ENCODE measurements around the gene VTN.
"Not testable (repeated sequence)": the region's sequence is repeated elsewhere in the genome, so short reads cannot be mapped to it uniquely, and the experiment has no call there.

VTN gene

GRCh38 chr17:28338769-28339212, 31.3 kb downstream of the VTN start:
- H3K27me3 ChIP-seq (ENCODE audit: control insufficient read depth, insufficient read depth, low read length); H3K9me3 ChIP-seq (ENCODE audit: control insufficient read depth, insufficient read depth, low read depth, low read length); H3K4me3 ChIP-seq (ENCODE audit: low read depth, low read length); H3K27ac ChIP-seq (ENCODE audit: low read depth, low read length); H3K9ac ChIP-seq (ENCODE audit: low read length): not testable (repeated sequence)
- Histone ChIP-seq H3K36me3 (ENCODE audit: control insufficient read depth, insufficient read depth, low read length) (peaks cover 50% of the 10 kb centered on the region), H3K4me1 (ENCODE audit: control insufficient read depth, insufficient read depth, low read length) (peaks cover 13% of the 10 kb centered on the region)

- H3K9me3 ChIP-seq (ENCODE audit: control insufficient read depth, insufficient read depth, low read depth, low read length) = no peaks in the 10 kb centered on the region
- H3K27me3 ChIP-seq (ENCODE audit: control insufficient read depth, insufficient read depth, low read length) = no peaks in the 10 kb centered on the region
- H3K4me1 ChIP-seq (ENCODE audit: control insufficient read depth, insufficient read depth, low read length) = peaks cover 13% of the 10 kb centered on the region
- peaks cover 46% of the 10 kb centered on the region for H3K36me3 ChIP-seq (ENCODE audit: control insufficient read depth, insufficient read depth, low read length)
- H3K9ac ChIP-seq (ENCODE audit: low read length) = no peak overlapping the region
- H3K27ac ChIP-seq (ENCODE audit: low read depth, low read length) = no peak overlapping the region
- H3K4me3 ChIP-seq (ENCODE audit: low read depth, low read length) = no peak overlapping the region
These were observed 31.9 kb downstream of the VTN start for GRCh38 chr17:28338056-28338768.

- H3K36me3 ChIP-seq (ENCODE audit: control insufficient read depth, insufficient read depth, low read length) = peaks cover 32% of the 10 kb centered on the region
- H3K9me3 ChIP-seq (ENCODE audit: control insufficient read depth, insufficient read depth, low read depth, low read length) = no peaks in the 10 kb centered on the region
- H3K27me3 ChIP-seq (ENCODE audit: control insufficient read depth, insufficient read depth, low read length) = no peaks in the 10 kb centered on the region
- peak overlapping the region; percentile 92 for H3K9ac ChIP-seq (ENCODE audit: low read length)
- H3K27ac ChIP-seq (ENCODE audit: low read depth, low read length) = peak overlapping the region; percentile 62
- peaks cover 13% of the 10 kb centered on the region for H3K4me1 ChIP-seq (ENCODE audit: control insufficient read depth, insufficient read depth, low read length)
- peak overlapping the region; percentile 93 for H3K4me3 ChIP-seq (ENCODE audit: low read depth, low read length)
These were observed 33.9 kb downstream of the VTN start for GRCh38 chr17:28335959-28336871.

- peaks cover 13% of the 10 kb centered on the region for H3K4me1 ChIP-seq (ENCODE audit: control insufficient read depth, insufficient read depth, low read length)
- H3K27ac ChIP-seq (ENCODE audit: low read depth, low read length) = peak within 1 kb of the TSS; percentile 62
- peaks cover 32% of the 10 kb centered on the region for H3K36me3 ChIP-seq (ENCODE audit: control insufficient read depth, insufficient read depth, low read length)
- peak within 1 kb of the TSS; percentile 93 for H3K4me3 ChIP-seq (ENCODE audit: low read depth, low read length)
- H3K27me3 ChIP-seq (ENCODE audit: control insufficient read depth, insufficient read depth, low read length) = no peaks in the 10 kb centered on the region
- no peaks in the 10 kb centered on the region for H3K9me3 ChIP-seq (ENCODE audit: control insufficient read depth, insufficient read depth, low read depth, low read length)
- H3K9ac ChIP-seq (ENCODE audit: low read length) = peak within 1 kb of the TSS; percentile 92
These were observed 34.7 kb downstream of the VTN start, which contains the start of the genes IFT20 and TNFAIP1 for GRCh38 chr17:28335201-28335958. IFT20 (minus strand) TSS chr17:28335472; CDS start chr17:28331985, 3,487 bp downstream. TNFAIP1 (plus strand) TSS chr17:28335761; CDS start chr17:28339522, 3,761 bp downstream.

- peak overlapping the region; percentile 93 for H3K4me3 ChIP-seq (ENCODE audit: low read depth, low read length)
- H3K27me3 ChIP-seq (ENCODE audit: control insufficient read depth, insufficient read depth, low read length) = no peaks in the 10 kb centered on the region
- H3K9me3 ChIP-seq (ENCODE audit: control insufficient read depth, insufficient read depth, low read depth, low read length) = no peaks in the 10 kb centered on the region
- no peak overlapping the region for H3K27ac ChIP-seq (ENCODE audit: low read depth, low read length)
- H3K36me3 ChIP-seq (ENCODE audit: control insufficient read depth, insufficient read depth, low read length) = peaks cover 25% of the 10 kb centered on the region
- peaks cover 13% of the 10 kb centered on the region for H3K4me1 ChIP-seq (ENCODE audit: control insufficient read depth, insufficient read depth, low read length)
- H3K9ac ChIP-seq (ENCODE audit: low read length) = peak overlapping the region; percentile 67
These were observed 35.4 kb downstream of the VTN start for GRCh38 chr17:28334666-28335200.

GRCh38 chr17:28334171-28334570, 35.9 kb downstream of the VTN start:
- Histone ChIP-seq H3K4me1 (ENCODE audit: control insufficient read depth, insufficient read depth, low read length) (peaks cover 13% of the 10 kb centered on the region), H3K27me3 (ENCODE audit: control insufficient read depth, insufficient read depth, low read length) (no peaks in the 10 kb centered on the region), H3K4me3 (ENCODE audit: low read depth, low read length) (peak overlapping the region; percentile 93), H3K36me3 (ENCODE audit: control insufficient read depth, insufficient read depth, low read length) (peaks cover 25% of the 10 kb centered on the region), H3K9ac (ENCODE audit: low read length) (peak overlapping the region; percentile 67), H3K9me3 (ENCODE audit: control insufficient read depth, insufficient read depth, low read depth, low read length) (no peaks in the 10 kb centered on the region), H3K27ac (ENCODE audit: low read depth, low read length) (no peak overlapping the region)

GRCh38 chr17:28333083-28333746, 36.9 kb downstream of the VTN start:
- no peak overlapping the region for H3K27ac ChIP-seq (ENCODE audit: low read depth, low read length)
- H3K36me3 ChIP-seq (ENCODE audit: control insufficient read depth, insufficient read depth, low read length) = peaks cover 28% of the 10 kb centered on the region
- H3K4me1 ChIP-seq (ENCODE audit: control insufficient read depth, insufficient read depth, low read length) = peaks cover 13% of the 10 kb centered on the region
- H3K9me3 ChIP-seq (ENCODE audit: control insufficient read depth, insufficient read depth, low read depth, low read length) = no peaks in the 10 kb centered on the region
- no peaks in the 10 kb centered on the region for H3K27me3 ChIP-seq (ENCODE audit: control insufficient read depth, insufficient read depth, low read length)
- H3K9ac ChIP-seq (ENCODE audit: low read length) = no peak overlapping the region
- no peak overlapping the region for H3K4me3 ChIP-seq (ENCODE audit: low read depth, low read length)

- H3K27me3 ChIP-seq (ENCODE audit: control insufficient read depth, insufficient read depth, low read length) = no peaks in the 10 kb centered on the region
- peaks cover 11% of the 10 kb centered on the region for H3K4me1 ChIP-seq (ENCODE audit: control insufficient read depth, insufficient read depth, low read length)
- no peak overlapping the region for H3K4me3 ChIP-seq (ENCODE audit: low read depth, low read length)
- no peaks in the 10 kb centered on the region for H3K9me3 ChIP-seq (ENCODE audit: control insufficient read depth, insufficient read depth, low read depth, low read length)
- no peak overlapping the region for H3K27ac ChIP-seq (ENCODE audit: low read depth, low read length)
- peaks cover 41% of the 10 kb centered on the region for H3K36me3 ChIP-seq (ENCODE audit: control insufficient read depth, insufficient read depth, low read length)
- no peak overlapping the region for H3K9ac ChIP-seq (ENCODE audit: low read length)
These were observed 38.2 kb downstream of the VTN start for GRCh38 chr17:28331891-28332420.

GRCh38 chr17:28330671-28331070, 39.4 kb downstream of the VTN start:
- H3K9me3 ChIP-seq (ENCODE audit: control insufficient read depth, insufficient read depth, low read depth, low read length) = no peaks in the 10 kb centered on the region
- H3K4me3 ChIP-seq (ENCODE audit: low read depth, low read length) = no peak overlapping the region
- no peak overlapping the region for H3K9ac ChIP-seq (ENCODE audit: low read length)
- H3K36me3 ChIP-seq (ENCODE audit: control insufficient read depth, insufficient read depth, low read length) = peaks cover 54% of the 10 kb centered on the region
- no peak overlapping the region for H3K27ac ChIP-seq (ENCODE audit: low read depth, low read length)
- no peaks in the 10 kb centered on the region for H3K27me3 ChIP-seq (ENCODE audit: control insufficient read depth, insufficient read depth, low read length)
- H3K4me1 ChIP-seq (ENCODE audit: control insufficient read depth, insufficient read depth, low read length) = peaks cover 7% of the 10 kb centered on the region

GRCh38 chr17:28328325-28328724, 41.8 kb downstream of the VTN start:
- no peak overlapping the region for H3K4me3 ChIP-seq (ENCODE audit: low read depth, low read length)
- peaks cover 62% of the 10 kb centered on the region for H3K36me3 ChIP-seq (ENCODE audit: control insufficient read depth, insufficient read depth, low read length)
- no peak overlapping the region for H3K27ac ChIP-seq (ENCODE audit: low read depth, low read length)
- H3K9me3 ChIP-seq (ENCODE audit: control insufficient read depth, insufficient read depth, low read depth, low read length) = no peaks in the 10 kb centered on the region
- H3K4me1 ChIP-seq (ENCODE audit: control insufficient read depth, insufficient read depth, low read length) = no peaks in the 10 kb centered on the region
- no peaks in the 10 kb centered on the region for H3K27me3 ChIP-seq (ENCODE audit: control insufficient read depth, insufficient read depth, low read length)
- H3K9ac ChIP-seq (ENCODE audit: low read length) = no peak overlapping the region

Measured in HUES6 (cell line).